Stimulated activated CD8-positive, alpha-beta memory T cell treated with anti-CD3 and anti-CD28 coated beads, Interleukin-15, amount 100 ng/mL, for 4 hours (primary cell): ENCODE measurements around the gene APOO.
"Not testable (repeated sequence)": the region's sequence is repeated elsewhere in the genome, so short reads cannot be mapped to it uniquely, and the experiment has no call there.

Experiments
- DNase-seq, 2 donors: peaks; one replicate each; pipeline ENCODE4 v3.0.0-alpha.2; 2020; ENCODE audit warnings: low read depth in 2 of 2

The APOO gene

DNA sequence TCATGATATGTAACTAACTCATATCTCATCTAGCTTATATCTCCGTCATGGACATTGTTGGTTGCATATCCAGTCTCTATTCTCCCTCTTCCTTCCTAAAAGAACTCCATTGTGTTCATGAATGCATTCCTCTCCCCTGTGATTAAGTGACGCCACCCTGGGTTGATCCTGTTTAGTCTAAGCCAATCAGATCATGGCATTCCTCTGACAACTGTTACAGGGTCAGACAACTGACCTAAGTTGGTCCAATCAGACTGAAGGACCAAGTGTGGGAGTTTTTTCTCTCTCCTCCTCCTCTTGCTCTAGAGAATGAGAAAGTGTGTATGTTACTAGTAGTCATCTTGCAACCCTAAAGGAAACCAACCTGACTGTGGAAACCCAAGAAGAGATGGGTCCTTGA lies 3.6 kb downstream of the APOO start:
- DNase-seq: no peak

DNA sequence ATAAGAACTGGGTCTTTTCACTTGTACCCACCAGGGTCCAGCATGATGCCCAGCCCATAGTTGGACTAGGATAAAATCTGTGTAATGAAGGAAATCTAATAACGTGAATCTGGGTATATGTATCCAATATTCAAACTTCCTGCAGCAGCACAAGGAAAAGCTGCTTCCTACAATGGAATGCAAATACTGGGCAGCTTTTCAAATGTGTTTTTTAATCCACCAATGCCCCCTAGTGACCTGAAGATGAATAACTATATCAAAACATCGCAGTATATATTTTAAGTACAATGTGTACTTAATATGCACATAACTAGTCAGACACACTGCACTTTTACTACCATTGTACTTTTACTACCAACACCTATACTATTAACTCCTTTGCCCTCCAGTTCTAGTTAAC lies 5.3 kb downstream of the APOO start:
- DNase-seq: no peak

DNA sequence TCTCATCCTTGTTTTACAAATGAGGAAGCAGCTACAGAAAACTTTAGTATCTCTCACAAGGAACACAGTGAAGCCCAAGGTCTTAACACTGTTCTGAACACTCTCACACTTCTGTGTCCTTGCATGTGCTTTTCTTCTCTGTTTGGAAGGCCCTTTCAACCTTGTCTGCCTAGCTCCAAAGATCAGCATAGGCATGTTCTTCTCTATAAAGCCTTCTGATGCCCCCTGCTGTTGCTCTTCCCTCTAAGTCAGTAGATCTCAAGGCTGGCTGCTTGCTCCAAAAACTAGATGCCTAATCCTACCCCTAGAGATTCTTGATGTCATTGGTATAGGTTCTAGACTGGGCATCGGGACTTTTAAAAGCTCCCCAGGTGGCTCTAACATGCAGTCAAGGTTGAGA lies 5.9 kb downstream of the APOO start:
- DNase-seq: no peak

DNA sequence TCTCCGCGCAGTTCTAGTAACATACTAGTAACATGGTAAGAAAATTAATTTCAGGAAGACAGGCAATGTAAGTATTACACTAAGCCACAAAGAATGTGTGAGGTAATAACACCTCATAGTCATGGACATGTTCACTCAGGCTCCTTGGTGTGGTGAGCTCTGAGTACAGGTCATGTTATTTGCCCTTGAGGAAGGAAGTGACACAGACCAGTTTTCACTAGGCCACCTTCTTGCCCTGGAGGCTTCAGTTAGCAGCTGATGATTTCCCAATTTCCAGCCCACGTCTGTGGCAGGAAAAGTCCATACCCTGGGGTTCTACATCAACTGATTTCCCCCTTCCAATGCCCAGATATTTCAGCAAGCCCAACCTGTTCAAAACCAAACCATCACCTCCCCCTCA lies 6.7 kb downstream of the APOO start:
- no peak for DNase-seq

DNA sequence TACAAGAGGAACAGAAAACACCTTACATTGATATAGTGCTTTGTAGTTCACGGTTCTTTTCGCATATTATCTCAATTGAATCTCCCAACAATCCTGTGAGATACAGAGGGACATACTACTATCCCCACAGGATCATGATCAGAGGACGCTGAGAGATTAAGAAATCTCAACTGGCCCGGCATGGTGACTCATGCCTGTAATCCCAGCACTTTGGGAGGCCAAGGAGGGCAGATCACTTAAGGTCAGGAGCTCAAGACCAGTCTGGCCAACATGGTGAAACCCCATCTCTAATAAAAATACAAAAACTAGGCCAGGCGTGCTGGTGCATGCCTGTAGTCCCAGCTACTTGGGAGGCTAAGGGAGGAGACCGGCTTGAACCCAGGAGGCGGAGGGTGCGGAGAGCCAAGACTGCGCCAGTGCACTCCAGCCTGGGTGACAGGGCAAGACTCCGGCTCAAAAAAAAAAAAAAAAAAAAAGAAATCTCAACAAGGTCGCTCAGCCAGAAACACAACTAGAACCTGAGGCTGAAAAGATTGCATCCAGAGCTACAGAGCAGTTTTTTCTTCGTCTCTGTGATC lies 7.4 kb downstream of the APOO start:
- no peak for DNase-seq

DNA sequence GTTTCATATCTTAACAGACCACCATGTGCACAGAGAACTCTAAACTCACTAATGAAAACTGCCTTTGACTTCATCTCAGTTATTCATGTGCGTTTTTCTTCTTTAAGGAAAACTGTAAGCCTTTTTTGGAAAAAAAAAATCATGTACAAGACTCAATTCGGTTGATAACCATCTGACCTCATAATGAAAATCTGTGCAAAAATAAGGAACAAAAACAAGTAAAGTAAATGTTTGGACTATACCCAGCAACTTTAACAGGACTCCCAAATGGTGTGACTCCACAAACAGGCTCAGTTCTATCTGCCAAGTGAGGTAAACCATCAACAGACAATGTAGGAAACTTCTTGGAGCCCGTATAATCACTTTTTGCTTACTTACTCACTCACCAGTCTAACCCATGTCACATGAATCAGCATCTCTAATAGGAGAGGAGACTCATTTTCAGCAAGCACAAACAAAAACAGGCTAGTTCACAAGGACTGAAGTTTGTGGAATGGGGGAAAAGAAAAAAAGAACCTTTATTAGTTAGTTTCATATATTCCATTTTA lies 9.3 kb downstream of the APOO start:
- DNase-seq: no peak

DNA sequence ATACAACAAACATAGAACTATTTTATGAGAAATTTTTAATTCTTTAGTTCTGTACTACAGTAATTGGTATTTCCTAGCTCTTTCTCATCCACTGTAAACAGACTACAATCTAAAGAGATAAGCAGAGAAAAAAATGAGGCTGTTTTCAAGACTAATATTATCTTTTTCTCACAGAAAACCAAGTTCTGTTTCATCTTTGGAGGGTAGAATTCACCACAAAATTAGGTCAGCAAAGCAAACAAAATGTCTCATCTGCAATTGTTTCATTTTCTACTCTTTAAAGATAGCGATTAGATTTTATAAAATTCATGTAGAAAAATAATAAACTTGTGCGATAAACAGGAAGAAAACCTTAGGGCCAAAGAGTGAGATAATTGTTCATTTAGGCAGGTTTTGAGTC lies 10.8 kb downstream of the APOO start:
- no peak for DNase-seq

DNA sequence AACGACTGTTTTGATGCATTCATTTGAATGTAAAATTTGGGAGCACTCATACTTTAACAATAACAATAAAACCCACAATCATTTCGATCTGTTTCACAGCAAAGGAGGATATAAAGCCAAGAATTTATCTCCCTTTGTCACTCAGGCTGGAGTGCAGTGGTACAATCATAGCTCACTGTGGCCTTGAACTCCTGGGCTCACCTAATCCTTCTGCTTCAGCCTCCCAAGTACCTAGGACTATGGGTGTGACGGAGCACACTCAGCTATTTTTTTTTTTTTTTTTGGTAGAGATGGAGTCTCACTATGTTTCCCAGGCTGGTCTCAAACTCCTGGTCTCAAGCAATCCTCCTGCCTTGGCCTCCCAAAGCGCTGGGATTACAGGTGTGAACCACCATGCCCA lies 11.2 kb downstream of the APOO start:
- not testable (repeated sequence) for DNase-seq

DNA sequence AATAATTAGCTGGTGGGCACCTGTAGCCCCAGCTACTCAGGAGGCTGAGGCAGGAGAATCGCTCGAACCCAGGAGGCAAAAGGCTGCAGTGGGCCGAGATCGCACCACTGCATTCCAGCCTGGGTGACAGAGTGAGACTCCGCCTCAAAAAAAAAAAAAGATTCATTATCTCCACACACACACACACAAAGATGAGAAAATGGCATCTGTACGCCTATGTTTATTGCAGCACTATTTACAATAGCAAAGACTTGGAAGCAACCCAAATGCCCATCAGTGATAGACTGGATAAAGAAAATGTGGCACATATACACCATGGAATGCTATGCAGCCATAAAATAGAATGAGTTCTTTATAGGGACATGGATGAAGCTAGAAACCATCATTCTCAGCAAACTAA lies 12.7 kb downstream of the APOO start:
- not testable (repeated sequence) for DNase-seq

DNA sequence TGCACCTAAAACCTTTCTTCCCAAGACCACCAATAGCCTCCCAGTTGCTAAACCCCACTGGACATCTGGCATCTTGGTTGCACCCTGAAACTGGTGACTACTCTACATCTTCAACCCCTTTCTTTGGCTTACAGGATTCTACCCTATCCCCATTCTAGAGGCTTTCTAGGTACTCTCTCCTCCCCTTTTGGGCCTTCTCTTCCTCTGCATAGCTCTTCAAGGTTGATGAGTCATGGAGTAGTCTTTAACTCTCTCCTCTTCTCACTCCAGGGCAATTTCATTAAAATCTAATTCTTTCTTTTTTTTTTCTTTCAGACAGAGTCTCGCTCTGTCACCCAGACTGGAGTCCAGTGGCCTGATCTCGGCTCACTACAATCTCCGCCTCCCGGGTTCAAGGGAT lies 16.8 kb downstream of the APOO start:
- DNase-seq: no peak

DNA sequence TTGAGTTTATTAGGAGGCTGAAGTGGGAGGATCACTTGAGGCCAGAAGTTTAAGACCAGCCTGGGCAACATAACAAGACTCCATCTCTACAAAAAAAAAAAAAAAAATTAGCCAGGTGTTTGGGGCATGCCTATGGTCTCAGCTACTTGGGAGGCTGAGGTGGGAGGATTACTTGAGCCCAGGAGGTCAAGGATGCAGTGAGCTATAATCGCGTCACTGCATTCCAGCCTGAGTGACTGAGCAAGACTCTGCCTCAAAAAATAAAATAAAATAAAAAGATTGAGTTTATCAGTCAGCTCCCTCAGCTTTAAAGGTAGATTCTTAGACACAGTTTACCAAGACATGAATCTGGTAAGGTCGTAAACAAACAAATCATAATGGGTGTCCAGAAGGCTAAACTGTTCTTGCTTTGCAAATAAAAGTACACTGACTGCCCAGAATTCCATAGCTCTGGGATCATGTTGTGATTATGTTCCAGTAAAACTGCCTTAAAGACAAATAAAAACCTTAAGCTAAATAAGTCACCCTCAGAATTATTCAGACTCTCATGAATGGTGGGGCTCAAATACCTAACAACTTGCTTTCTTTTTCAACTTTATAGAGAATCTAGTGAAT lies 18.7 kb downstream of the APOO start:
- no peak for DNase-seq

DNA sequence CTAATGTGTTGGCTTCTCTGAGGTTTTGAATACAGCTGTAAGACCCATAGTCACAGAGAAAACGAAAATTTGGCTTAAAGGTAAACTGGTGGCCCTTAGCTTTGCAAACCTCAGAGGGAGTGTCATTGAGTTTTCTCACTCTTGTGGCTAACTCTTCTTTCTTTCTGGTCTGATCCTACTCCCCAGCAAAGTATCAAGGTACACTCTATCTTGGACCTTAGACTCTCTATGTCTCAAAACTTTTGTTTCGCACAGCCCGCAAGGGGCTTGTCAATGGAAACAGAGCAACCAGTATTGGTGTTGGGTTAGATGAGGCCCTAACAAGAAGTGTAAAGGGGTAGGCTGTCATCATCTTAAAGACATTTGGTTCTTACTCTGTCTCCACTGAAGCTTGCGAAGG lies 19.8 kb downstream of the APOO start:
- DNase-seq: no peak

DNA sequence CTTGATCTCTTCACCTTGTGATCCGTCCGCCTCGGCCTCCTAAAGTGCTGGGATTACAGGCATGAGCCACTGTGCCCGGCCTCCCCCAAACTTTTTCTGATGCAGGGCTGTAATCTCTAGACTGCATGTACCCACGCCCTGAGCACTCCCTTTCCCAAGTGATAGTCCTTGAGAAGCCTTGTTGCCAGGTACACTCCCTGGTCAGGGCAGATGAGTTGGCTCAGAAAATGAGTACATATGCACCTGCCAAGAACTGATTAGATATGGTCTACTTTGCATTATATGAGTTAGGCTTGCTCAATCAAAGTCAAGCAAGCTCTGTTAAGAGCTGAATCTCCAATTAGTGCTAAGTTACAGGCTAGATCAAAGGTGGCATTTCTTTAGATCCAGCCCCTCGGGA lies 20.3 kb downstream of the APOO start:
- DNase-seq: no peak

DNA sequence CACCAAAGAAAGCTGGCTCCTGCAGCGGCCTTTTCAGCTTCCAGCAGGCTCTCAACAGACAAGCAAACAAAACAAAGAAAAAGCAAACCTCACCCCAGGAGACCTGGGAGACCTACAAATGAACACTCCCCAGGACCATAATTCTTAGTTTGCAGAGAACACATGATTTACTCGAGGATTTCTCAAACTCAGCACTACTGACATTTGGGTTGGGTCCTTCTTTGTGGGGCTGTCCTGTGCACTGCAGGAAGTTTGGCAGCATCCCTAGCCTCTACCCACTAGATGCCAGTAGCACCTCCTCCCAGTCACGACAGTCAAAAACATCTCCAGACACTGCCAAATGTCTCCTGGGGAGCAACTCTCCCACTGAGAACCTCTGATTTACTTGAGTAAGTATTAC lies 21.9 kb downstream of the APOO start:
- no peak for DNase-seq

DNA sequence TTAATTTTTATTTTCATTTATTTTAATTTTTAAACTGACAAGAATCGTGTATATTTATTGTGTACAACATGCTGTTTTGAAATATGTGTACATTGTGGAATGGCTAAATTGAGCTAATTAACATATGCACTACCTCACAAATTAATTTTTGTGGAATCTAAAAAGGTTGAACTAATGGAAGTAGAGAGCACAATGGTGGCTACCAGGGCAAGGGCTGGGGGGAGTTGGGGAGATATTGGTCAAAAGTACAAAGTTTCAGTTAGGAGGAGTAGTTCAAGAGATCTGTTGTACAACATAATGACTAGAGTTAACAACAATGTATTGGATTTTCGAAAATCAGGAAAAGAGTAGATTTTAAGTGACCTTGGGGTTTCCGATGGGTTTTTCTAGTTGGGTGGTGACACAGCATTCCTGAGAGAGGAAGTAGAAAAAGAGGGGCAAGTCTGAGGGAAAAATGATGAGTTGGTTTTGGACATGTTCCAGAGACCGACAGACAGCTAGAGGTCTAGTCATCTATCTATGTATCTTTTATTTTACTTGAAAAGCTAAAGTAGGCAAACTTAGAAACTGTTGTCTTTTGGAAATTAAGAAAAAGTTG lies 23.2 kb downstream of the APOO start:
- DNase-seq: no peak

DNA sequence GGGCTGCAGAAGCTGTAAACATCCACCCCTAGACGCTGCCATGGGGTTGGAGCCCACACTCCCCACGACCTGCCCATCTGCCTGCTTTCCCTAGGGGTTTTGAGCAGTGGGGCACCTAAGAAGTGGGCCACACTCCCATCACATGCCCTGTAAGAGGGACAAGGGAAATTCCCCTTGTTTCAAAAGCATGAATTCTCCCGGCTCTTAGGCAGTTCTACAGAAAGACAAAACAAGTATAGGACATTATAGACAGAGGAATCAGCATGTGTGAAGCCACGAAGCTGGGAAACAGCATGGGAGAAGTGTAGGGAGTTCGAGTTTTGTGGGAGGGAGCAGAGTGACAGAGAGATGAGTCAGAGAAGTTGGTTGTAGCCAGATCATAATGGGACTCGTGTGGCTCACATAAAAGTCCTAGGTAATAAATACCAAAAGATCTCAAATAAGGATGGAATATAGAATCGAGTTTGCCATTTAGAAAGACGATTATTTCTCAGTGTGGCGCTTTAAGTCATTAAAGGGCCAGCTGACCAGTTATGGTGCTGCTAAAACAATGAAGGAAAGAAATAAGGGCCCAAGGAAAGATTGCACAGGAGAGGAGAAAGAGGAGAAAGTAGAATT lies 23.9 kb downstream of the APOO start:
- no peak for DNase-seq

DNA sequence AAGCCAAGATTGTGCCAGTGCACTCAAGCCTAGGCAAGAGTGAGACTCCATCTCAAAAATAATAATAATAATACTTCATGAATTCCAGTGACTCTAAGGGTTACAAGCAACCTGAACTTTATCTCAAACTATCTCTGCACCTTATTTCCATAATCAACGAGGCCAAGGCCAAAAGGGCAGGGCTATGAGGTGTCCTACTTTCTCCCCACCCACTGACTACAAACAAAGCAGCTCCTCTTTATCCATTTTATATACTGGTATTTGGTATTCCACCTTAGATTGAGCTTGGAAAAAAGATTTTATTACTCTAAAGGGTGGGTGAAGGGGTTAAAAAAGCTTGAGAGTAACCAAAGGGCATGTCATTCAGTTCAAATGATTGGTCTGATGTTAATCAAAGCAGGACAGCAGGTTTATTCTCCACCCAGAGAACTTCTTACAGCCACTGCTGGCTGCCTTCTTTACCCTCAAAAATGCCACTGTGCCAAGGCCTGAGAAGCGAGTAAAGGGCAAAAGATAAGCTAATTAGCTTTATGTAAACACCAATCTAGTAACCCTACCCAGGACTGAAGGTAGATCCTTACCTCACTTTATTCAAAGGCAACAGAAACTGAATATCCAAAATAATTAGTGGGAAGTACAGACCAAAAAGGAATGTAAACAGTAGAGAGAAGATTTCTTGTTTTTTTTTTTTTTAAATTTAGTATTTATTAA lies 28.2 kb downstream of the APOO start:
- no peak for DNase-seq

DNA sequence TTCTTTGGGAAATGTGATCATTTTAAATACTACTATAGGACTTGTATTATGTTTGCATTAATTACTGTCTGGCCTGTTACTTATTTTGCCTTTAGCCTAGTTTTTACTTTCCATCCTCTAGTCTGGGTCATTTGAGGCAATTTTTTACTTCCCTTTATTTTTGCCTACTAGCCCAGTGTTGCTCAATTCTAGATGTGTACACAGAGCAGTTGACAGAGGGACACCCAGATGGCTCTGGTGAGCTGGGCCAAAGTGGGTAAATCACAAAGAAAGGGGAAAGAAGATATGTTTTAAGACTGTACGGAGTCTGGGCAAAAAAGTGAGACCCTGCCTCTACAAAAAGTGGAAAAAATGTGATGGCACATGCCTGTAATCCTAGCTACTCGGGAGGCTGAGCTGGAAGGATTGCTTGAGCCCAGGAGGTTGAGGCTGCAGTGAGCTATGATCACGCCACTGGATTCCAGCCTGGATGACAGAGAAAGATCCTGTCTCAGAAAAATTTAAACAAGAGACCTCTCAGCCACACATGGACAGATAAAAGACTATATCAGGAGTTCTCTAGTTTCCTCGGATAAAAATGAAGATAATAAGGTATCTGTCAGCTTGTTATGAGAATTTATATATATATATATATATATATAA lies 35.7 kb downstream of the APOO start:
- DNase-seq: no peak

DNA sequence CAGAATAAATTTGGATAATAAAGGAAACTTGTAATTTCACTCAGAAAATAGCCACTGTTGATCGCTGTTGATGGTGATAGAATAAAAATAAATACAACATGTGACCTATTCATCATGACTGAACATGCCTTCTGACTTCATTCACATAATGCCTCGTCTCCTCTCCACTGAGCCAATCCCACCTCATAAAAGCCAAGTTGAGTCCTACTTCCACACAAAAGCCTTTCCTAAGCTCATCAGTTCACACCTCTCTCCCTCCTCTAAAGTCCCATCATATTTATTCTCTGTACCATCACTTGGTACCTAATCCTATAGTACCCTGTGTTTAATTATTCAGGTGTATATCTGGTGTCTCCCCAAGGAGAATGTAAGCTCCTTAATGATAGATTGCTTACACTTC lies 37.7 kb downstream of the APOO start:
- no peak for DNase-seq

DNA sequence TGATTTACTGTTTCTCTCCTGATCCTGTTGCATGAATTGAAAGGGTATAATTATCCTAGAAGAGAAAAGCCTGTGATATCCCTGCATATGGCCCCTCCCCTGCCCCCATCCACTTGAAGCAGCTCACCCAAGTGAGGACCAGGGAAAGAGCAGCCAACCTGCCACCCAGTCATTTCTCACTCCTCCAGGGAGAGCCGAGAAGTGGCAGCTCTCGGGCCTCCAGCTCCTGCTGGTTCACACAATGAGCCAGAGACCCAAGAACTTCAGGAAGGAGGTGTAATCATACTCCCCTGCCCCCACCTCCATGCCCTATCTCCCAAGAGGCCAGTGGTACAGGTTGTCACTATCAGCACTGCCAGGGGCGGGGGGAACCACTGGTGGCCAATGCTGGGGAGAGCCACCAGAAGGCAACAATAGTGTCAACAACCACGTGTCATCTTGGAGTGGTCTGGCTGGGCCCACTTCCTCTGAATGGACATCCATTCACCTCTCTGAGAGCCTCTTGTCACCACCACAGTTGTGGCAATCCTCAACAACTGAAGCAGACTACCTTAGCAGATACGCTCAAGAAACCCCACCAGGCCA lies 42.9 kb downstream of the APOO start:
- DNase-seq: no peak

DNA sequence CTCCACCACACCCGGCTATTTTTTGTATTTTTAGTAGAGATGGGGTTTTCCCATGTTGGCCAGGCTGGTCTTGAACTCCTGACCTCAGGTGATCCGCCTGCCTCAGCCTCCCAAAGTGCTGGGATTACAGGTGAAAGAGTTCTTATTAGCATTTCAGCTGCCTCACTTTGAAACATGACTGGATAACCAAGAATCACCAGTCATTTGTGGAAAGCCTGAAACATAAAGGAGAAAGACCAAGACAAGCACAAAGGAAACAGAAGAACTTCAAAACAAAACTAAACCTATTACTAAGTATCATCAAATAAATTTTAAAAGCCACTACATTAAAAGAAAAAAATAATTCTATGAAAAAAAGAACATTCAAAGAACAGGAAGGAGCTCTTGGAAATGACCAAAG lies 45.8 kb downstream of the APOO start:
- DNase-seq: not testable (repeated sequence)
